HG03095 (cell line): ENCODE results near the gene RPUSD4.

Experiments
- ATAC-seq: cut with Tn5 transposase; IDR thresholded peaks from one replicate; pipeline ENCODE4 v1.9.1; 2021; ENCODE audit warnings: moderate library complexity; ENCODE audit not compliant: unreplicated experiment

RPUSD4 gene

DNA sequence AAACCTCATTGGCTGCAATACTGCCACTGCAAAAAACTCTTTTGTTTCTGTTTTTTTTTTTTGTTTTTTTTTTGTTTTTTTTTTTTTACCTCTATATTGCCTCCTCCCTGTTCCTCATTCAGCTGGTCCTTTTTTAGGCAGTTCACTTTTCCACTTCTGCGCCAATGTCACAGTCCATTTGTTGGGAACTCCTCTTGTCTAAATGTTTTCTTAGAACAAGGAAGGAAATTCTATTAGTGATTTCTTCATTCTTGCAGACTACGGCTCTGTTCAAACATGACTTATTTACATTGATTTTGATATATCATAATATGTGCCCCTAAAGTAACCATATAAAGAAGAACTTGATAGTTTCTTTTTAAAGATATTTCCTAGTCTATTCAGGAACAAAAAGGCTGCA lies 3.0 kb upstream of the RPUSD4 start:
- no peak for ATAC-seq

- no peak for ATAC-seq
These were observed 725 bp upstream of the RPUSD4 start for GRCh38 chr11:126212089-126212660.

DNA sequence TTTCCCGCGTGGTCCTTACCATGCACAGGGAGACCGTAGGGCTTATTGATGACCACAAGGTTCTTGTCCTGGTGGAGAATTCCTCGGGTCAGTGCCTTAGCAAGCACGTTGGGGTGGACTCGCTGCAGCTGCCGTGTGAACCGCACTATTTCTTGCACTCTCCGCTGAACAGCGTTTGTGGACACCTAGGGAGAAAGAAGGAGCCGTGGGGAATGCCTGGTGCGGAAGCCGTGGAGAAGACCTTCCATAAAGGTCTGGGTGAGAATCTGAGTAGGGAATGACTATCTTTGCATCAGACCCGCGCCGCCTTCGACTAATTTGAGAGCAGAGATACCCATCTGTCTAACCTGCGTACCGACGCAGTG lies 597 bp downstream of the RPUSD4 start:
- no peak for ATAC-seq

DNA sequence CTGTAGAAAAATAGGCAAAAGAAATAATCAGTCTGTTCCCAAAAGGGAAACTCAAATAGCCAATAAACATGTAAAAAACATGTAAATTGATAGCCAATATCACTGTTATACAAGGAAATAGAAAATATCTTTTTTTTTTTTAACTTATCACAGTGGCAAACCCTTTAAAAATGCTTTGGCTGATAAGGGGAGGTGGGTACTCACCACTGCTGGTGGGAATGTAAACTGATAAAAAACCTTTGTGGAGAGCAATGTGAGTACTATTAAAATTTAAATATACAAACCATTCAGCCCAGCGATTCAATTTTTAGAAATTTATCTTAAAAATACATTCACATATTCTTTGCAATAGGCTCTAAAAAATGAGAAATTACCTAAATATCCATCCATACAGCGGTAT lies 3.6 kb downstream of the RPUSD4 start:
- ATAC-seq, result no peak

GRCh38 chr11:126205359-126205758 lies 6.1 kb downstream of the RPUSD4 start:
- no peak for ATAC-seq

DNA sequence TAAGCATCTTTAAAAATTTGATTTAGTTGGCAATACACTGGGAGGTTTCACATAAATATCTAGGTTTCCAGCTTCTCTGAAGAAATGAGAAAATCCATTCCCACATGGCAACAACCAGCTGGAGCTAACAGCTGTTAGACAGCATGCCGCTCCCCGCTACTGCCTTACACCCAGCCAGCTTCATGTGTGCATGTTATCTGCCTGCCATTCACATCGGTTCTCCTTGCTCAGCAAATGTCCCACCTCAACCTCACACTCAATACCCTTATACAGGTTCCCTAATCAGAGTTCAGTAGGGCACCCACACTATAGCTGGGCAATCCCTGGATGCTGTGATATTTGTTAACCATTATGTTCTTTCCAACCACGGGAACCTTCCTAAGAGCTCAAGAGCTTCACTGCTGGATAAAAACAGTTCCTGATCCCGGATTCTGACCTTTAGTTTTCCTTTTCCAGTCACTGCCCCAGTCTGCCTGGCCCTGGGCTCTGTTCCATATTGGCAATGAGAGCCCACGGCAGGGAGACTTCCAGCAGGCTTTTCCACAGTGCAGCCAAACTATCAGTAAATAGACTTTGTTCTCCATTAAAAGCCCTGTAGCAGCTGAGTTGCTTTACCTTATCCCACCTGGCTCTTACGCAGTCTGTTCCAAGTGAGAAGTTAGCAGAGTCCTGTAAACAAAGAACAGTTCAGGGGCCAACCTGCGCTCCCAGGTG lies 8.6 kb downstream of the RPUSD4 start:
- ATAC-seq, result no peak

GRCh38 chr11:126198648-126199047 lies 12.8 kb downstream of the RPUSD4 start:
- no peak for ATAC-seq

DNA sequence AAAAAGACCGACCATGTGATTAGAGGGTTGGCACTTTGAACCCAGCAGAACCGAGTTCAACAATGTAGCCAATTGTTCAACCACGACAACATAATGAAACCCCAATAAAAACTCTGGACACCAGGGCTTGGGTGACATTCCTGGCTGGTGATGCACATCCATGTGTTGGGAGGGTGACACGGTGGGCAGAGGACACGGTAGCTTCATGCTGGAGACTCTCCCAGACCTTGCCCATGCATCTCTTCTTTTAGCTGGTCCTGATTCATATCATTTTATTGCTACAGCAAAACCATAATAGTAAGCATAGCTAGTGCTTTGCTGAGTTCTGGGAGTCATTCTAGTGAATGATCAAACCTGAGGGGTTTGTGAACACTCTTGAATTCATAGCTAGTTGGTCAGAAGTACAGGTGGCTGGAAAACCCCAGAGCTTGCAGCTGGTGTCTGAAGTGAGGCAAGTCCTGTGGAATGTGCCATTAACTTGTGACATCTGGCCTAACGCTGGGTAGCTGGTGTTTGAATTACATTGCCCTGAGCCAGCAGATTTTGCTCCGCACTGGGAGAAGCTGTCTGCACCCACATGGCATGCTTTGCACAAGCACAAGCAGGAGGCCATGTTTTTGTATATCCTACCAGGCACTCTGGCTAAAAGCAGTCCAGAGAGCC lies 14.0 kb downstream of the RPUSD4 start:
- ATAC-seq, result no peak

GRCh38 chr11:126195119-126195518 lies 16.3 kb downstream of the RPUSD4 start:
- ATAC-seq, result no peak

DNA sequence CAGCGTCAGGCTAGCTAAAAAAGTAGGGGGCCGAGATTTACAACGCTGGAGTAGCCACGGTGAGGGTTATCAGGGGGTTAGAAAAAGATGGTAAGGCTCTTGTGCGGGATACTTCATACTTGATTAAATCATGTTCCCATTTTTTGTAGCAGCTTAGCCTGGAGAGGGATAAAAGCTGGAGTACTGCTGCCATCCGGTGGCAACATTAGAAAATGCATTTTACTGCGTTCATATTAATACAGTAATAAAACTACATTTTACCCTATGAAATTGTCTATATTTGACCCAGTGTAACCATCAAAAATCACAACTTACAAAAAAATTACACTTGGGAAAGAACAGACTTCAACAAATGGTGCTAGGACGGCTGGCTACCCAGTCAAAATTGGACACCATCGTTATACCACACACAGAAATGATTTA lies 17.3 kb downstream of the RPUSD4 start:
- ATAC-seq, result no peak

- no peak for ATAC-seq
These were observed 18.4 kb downstream of the RPUSD4 start for GRCh38 chr11:126193038-126193478.

DNA sequence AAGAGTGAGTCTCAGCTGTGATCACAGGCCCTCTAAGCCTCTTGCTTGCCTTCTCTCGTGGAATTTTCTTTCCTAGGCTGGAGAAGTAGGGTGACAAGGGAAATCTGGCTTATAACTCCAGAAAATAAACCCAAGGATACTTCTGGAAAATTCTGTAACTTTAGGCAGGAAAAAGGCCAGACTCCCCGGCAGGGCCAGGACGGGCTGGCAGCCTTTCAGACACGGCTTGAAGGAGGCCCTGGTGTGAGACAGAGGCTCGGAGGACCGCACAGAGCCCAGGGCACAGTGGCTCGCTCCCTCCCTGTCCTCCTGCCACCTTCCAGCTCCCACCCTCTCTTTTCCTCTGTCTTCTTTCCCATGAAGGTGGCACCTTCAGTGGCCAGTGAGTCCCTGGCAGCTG lies 19.1 kb downstream of the RPUSD4 start:
- no peak for ATAC-seq

DNA sequence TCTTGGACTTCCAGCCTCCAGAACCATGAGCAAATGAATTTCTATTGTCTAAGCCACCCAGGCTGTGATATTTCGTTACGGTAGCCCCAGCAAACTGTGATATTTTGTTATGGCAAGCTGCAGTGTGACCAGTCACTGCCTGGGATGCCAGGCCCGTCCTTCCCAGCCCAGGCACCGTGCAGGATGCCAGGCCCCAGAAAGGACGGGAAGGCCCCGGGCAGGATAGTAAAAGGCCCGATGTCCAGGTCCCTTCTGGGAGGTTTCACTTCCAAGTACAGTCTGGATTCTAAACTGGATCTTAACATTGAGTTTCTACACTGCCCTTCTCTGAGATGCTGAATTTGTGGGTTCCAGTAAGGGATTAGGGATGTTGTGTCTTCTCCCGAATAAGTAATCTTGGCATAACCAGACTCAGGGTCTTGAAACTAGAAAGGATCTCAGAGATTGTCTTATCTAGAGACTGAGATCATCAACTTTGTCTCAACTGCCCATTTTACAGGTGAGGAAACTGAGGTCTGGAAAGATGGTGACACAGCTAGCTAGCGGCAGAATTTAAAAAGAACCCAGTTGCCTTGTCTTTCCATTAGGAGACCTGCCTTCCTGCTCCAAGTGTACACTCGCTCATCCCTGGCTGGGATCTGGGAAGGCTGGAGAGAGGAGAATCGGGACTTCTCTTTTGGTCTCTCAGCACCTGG lies 19.9 kb downstream of the RPUSD4 start:
- ATAC-seq, result no peak

DNA sequence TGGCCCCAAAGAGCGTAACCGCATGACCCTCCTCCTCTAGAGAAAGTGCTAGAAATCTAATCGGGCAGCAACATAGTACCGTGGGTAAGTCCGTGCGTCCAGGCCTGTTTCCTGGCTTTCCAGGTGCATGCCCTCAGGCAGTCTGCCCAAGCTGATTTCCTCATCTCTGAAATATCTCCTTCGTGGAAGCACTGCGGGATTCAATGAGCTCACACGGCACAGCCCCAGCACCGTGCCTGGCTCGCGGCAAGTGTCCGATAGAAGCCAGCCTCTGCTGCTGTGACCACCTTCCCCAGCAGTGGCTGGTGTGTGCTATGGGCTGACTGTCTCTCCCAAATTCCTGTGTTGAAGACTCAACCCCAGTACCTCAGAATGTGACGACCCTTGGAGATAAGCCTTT lies 20.7 kb downstream of the RPUSD4 start:
- no peak for ATAC-seq

DNA sequence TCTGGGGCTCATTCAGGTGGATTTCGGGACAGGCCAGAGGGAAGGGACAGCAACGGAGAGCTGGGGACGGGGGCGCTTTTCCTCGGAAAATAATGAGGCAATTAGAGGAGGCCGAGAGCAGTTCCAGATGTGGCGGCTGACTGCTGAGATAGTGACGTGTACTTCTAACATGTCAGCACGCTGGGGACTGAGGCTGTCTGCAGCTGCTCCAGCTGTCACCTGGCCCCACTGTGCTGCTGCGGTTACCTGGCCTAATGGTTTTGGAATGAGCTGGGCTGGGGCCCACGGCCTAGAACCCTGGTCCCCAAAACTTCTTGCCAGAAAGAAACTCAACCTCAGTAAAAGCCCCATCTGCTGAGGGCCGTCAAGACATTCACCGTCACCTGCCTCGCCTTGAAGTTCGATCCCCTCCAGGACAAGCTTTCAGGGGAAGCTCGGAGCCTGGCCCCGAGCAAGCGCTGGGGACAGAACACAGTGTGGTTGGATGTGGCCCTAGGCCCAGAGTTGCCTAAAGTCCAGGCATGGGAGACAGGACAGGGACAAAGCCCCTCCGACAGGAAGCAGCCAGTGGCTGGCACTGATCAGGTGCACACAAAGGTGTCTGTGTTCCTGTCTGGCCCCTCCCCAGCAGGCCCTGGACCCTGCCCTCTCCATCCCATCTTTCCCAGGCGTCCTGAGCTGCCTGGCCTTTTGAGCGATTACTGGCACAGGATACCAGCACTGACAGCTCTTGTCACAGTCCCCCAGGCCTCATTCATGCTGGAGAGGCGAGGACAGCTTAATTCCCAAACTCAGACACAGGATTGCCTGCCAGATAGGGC lies 22.1 kb downstream of the RPUSD4 start:
- peak; percentile 76 for ATAC-seq

DNA sequence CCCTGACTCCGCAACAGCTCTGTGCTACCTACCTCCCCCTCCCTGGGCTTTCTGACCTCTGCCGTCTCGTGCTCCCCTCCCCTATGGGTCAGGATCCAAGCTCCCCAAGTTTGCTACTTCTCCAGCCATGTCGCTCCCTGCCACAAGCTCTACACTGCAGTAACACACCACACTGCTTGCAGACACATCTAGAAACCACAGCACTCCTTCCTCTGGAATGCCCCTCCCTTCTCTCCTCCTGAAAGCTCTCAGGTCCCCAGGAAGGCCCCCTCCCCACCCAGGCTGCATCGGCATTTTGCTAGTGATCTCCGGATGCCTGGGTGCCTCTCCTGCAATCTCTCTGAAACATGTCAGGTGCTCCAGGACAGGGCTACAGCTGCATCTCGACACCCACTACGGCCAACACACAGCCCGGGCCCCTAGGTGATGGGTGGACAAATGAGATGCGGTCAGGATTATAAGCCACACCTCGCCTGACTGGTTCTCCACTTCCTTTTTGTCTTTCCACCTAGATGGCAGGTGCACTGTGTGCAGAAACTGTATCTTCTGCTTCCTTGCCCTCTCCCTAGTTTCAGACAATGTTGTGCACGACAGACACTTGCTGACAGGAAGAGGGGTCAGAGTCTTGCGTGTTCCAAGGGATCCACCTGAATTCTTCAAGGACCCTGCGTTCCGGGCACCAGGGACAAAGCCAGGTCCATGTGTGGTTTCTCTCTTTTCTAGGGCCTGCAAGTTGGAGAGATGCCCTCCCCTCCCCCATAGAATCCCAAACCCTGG lies 22.9 kb downstream of the RPUSD4 start:
- ATAC-seq, result peak; percentile 72

- no peak for ATAC-seq
These were observed 24.5 kb downstream of the RPUSD4 start for GRCh38 chr11:126186708-126187529.

- no peak for ATAC-seq
These were observed 25.3 kb downstream of the RPUSD4 start for GRCh38 chr11:126186025-126186698.
